Fibroblast of villous mesenchyme (primary cell): ENCODE data around the gene SOS2. TPM values are rescaled to one million over a fixed set of nuclear protein-coding genes. Genes with fewer than 3 reads are reported as not detected.

ENCODE experiments used
- DNase-seq: peaks from one replicate; pipeline ENCODE4 v3.0.0-alpha.2; 2010; ENCODE audit warnings: low read depth
- H3K4me3 ChIP-seq: 2 replicates; pipeline ENCODE4 v1.5.1; 2011; ENCODE audit warnings: low read depth, mild to moderate bottlenecking, low read length
- CTCF ChIP-seq: IDR thresholded peaks from 2 replicates; pipeline ENCODE4 v1.5.1; 2012; ENCODE audit warnings: low read depth, mild to moderate bottlenecking, low read length; ENCODE audit not compliant: insufficient read depth
- total RNA-seq: library from RNA; depleted of rRNA; stranded (reverse); fragments of >200 nt; gene quantifications from 2 replicates; pipeline ENCODE4 v1.2.3, GENCODE V29; 2012

Gene SOS2
- total RNA-seq, 1 donor, result 27.2 TPM

GRCh38 chr14:50229681-50230080 is 1.7 kb downstream of the SOS2 start:
- TF ChIP-seq CTCF, result no peak
- DNase-seq, result no peak
- H3K4me3 ChIP-seq, result peak overlapping the region; percentile 78

DNA sequence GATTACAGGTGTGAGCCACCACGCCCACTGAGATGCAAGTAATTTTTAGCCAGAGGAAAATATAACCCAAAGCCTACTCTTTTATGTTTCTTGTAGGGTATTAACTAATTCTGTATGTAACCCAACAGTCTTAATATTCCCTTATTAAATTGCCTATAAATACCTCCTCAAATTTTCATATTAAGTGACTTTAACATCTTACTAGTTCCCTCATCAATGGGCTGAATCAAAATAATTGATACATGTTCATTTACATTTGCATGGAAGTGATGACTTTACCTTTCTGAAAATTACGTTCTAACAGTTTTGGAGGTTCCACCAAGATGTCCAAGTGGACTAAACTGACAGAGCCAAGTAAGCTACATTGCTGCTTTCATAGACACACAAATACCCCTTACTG is 3.1 kb downstream of the SOS2 start:
- DNase-seq, result no peak
- H3K4me3 ChIP-seq, result no peak overlapping the region
- TF ChIP-seq CTCF, result no peak

- no peak for DNase-seq
- no peak overlapping the region for H3K4me3 ChIP-seq
- no peak for TF ChIP-seq CTCF
Measured at GRCh38 chr14:50225974-50226297, 5.4 kb downstream of the SOS2 start.

DNA sequence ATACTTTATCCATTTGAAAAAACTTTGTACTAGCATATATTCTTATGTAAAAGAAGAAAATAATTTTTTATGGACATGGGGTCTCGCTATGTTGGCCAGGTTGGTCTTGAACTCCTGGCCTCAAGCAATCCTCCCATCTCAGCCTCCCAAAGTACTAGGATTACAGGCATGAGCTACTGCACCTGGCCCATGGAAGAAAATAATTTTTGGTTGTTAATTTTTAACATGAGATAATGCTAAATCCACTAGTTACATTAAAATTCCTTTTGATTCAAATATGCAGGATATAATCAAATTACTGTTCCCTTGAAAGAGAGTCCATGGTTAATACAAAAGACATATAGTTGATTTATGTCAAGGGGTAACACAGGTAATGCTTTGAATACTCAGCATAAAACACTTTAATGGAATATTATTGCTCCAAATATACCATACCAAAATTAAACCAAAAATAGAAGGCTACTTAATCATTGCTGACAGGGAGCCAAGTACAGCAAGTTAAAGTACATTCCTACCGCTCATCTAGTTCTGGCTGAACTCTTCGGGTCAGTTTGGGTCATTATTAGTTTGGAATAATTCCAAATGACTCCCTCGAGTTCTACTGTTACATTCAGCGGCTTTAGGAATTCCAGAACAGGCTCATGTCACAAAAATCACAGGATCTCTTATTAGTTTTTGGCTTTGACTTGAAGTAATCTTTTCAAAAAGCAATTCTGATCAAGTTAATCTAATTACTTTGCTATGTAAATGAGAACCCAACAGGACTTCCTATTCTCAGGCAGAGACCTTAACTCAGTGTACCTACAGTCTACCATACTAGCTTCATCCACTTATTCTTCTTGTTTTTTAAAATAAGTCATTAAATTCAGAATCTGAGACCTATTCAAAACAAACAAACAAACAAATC is 6.1 kb downstream of the SOS2 start:
- H3K4me3 ChIP-seq, result no peak overlapping the region
- peak; percentile 76 for DNase-seq

GRCh38 chr14:50222055-50222613 is 9.2 kb downstream of the SOS2 start:
- TF ChIP-seq CTCF, result no peak
- DNase-seq, result no peak
- no peak overlapping the region for H3K4me3 ChIP-seq

More for the DNA sequence above, 6.1 kb downstream of the SOS2 start:
- TF ChIP-seq CTCF, result no peak

DNA sequence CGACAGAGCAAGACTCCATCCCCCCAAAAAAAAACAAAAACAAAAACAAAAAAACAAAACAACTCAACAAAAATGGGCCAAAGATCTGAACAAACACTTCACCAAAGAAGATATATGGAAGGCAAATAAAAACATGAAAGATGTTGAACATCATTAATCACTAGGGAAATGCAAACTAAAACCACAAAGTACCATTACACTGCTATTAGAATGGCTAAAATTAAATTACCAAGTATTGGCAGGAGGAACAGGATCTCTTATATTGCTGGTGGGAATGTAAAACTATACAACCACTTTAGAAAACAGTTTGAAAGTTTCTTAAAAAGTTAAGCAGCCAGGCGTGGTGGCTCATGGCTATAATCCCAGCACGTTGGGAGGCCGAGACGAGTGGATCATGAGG is 12.9 kb downstream of the SOS2 start:
- peak; percentile 8 for DNase-seq
- no peak overlapping the region for H3K4me3 ChIP-seq
- TF ChIP-seq CTCF, result no peak

- TF ChIP-seq CTCF, result no peak
- DNase-seq, result no peak
- H3K4me3 ChIP-seq, result no peak overlapping the region
Measured at GRCh38 chr14:50215416-50215815, 16.0 kb downstream of the SOS2 start.
